TTC549 (cell line): Measurements from ENCODE around the gene ACY1.

ENCODE experiments used
- FAIRE-seq: peaks from 2 replicates; lab custom pipeline; 2012; peaks lifted over from hg19 to GRCh38; lab: Jason Lieb, UNC

ACY1 gene

GRCh38 chr3:51963951-51964451 lies 19.3 kb upstream of the ACY1 start:
- FAIRE-seq = no peak

- FAIRE-seq = no peak
These were observed 18.8 kb upstream of the ACY1 start for GRCh38 chr3:51964521-51964920.

GRCh38 chr3:51966016-51966415 lies 17.3 kb upstream of the ACY1 start:
- no peak for FAIRE-seq

GRCh38 chr3:51966486-51966885 lies 16.8 kb upstream of the ACY1 start:
- FAIRE-seq = no peak

GRCh38 chr3:51966922-51967383 lies 16.4 kb upstream of the ACY1 start:
- FAIRE-seq = no peak

- no peak for FAIRE-seq
These were observed 15.8 kb upstream of the ACY1 start, which contains the start of gene PCBP4 for GRCh38 chr3:51967384-51968169. Gene PCBP4, minus strand, starts transcription at chr3:51967454. Its CDS starts 6,214 bp downstream, at chr3:51961240.

GRCh38 chr3:51968170-51968775 lies 15.1 kb upstream of the ACY1 start:
- no peak for FAIRE-seq

GRCh38 chr3:51968883-51969678 lies 14.3 kb upstream of the ACY1 start:
- FAIRE-seq = no peak

GRCh38 chr3:51969841-51970240 lies 13.5 kb upstream of the ACY1 start:
- no peak for FAIRE-seq

- FAIRE-seq = no peak
These were observed 12.6 kb upstream of the ACY1 start for GRCh38 chr3:51970606-51971300.

- FAIRE-seq = no peak
These were observed 12.0 kb upstream of the ACY1 start for GRCh38 chr3:51971350-51971749.

GRCh38 chr3:51974277-51974962 lies 8.9 kb upstream of the ACY1 start:
- FAIRE-seq = no peak

- no peak for FAIRE-seq
These were observed 8.1 kb upstream of the ACY1 start, which contains the start of gene ABHD14A for GRCh38 chr3:51974963-51975851. Gene ABHD14A, plus strand, starts transcription at chr3:51975064. Its CDS starts 72 bp downstream, at chr3:51975136.

- FAIRE-seq = no peak
These were observed 7.3 kb upstream of the ACY1 start for GRCh38 chr3:51975852-51976549.

- FAIRE-seq = no peak
These were observed 5.7 kb upstream of the ACY1 start for GRCh38 chr3:51977446-51978142.

GRCh38 chr3:51978143-51978502 lies 5.2 kb upstream of the ACY1 start:
- no peak for FAIRE-seq

GRCh38 chr3:51980253-51980652 lies 3.1 kb upstream of the ACY1 start:
- FAIRE-seq = no peak

GRCh38 chr3:51982352-51982837 lies 940 bp upstream of the ACY1 start:
- FAIRE-seq = no peak
